Stomach smooth muscle (tissue), 2 donors: ENCODE measurements around the gene AGAP2.

Experiments used
- H3K27ac ChIP-seq: one replicate; pipeline ENCODE4 v1.7.0; 2013; ENCODE audit warnings: mild to moderate bottlenecking, low read length, inconsistent platforms
- H3K27me3 ChIP-seq, 2 donors: one replicate each; pipeline ENCODE4 v1.7.0; 2013; ENCODE audit warnings: low read length in 2 of 2; ENCODE audit not compliant: insufficient read depth in 2 of 2, control insufficient read depth in 1 of 2
- H3K36me3 ChIP-seq, 2 donors: one replicate each; pipeline ENCODE4 v1.7.0; 2013; ENCODE audit warnings: low read length in 2 of 2; ENCODE audit not compliant: control insufficient read depth in 2 of 2, insufficient read depth in 2 of 2
- H3K4me1 ChIP-seq: one replicate; pipeline ENCODE4 v1.7.0; 2013; ENCODE audit warnings: low read length; ENCODE audit not compliant: control insufficient read depth, insufficient read depth
- H3K4me3 ChIP-seq, 2 donors: one replicate each; pipeline ENCODE4 v1.7.0; 2013; ENCODE audit warnings: low read length in 2 of 2
- H3K9ac ChIP-seq, 2 donors: one replicate each; pipeline ENCODE4 v1.7.0; 2013; ENCODE audit warnings: low read length in 2 of 2, mild to moderate bottlenecking in 1 of 2
- H3K9me3 ChIP-seq, 2 donors: one replicate each; pipeline ENCODE4 v1.7.0; 2013; ENCODE audit warnings: low read length in 2 of 2; ENCODE audit not compliant: control insufficient read depth in 2 of 2
- donor health status: healthy.
- donor health status: Pancreatic carcinoma.

The AGAP2 gene

DNA sequence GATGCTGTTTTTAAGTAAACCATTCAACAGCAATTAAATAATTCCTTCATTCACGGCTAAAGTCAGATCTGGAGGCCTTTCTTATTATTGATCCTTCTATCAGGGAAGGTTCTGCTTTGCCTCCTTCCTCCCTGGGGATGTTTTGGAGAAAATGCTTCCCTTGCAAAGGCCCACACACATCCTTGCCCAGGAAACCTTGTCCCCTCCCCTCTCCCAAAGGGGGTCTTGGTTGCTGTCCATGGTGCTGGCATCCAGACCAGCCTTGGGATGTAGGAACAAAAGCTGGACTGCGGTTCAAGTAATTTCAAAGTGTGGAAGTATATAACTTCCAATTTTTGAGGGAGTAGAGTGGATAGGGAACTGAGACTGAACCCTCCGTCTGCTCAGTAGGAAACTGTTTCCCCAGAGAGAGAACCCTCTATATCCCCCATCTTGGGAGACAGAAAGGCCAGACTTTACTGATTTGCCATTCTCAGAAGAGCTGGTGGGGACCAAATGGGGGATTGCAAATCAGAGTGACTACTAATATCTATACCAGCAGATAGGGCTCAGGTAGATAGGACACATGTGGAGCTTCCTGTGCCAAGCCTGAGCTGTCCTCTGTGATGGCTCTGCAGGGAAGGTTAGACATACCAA is 21.9 kb upstream of the AGAP2 start:
- no peak overlapping the region for H3K4me3 ChIP-seq
- no peak overlapping the region for H3K27ac ChIP-seq
- H3K4me1 ChIP-seq, result peaks cover 15% of the 10 kb centered on the region
- no peak overlapping the region for H3K9ac ChIP-seq
- no peaks in the 10 kb centered on the region for H3K9me3 ChIP-seq
- peaks cover 17% of the 10 kb centered on the region in 2 donors for H3K36me3 ChIP-seq
- peaks cover 37 to 39% of the 10 kb centered on the region in 2 donors for H3K27me3 ChIP-seq

DNA sequence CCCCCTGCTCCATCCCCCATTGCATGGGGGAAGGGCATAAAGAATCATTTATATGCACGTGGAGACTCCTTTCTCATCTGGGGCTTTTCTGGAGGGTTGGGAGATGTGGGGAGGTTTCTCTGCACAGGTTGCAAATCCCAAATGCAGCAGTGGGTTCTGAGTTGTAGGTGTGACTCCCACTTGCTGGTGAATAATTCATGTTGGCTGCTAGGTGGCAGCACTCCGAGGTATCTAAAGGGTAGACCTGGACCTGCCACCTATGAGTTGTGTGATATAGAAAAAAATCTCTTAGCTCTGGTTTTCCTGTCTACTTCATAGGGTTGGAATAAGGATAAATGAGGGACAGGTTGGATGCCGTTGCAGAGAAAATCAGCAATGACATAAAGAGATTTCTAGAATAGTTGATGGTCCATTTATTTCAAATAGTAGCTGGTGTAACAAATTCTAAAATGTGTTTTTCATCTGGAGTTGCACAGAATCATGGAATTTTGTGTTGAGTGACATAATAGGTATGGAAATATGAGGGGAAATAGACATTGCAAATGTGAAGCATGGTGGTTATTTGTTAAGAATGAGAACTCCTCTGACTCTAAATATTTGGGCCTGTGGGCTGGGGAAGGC is 20.9 kb upstream of the AGAP2 start:
- H3K27ac ChIP-seq, result no peak overlapping the region
- H3K36me3 ChIP-seq, result peaks cover 17% of the 10 kb centered on the region in 2 donors
- H3K4me3 ChIP-seq, result no peak overlapping the region
- H3K4me1 ChIP-seq, result peaks cover 9% of the 10 kb centered on the region
- no peaks in the 10 kb centered on the region for H3K9me3 ChIP-seq
- peaks cover 27 to 29% of the 10 kb centered on the region in 2 donors for H3K27me3 ChIP-seq
- H3K9ac ChIP-seq, result no peak overlapping the region

DNA sequence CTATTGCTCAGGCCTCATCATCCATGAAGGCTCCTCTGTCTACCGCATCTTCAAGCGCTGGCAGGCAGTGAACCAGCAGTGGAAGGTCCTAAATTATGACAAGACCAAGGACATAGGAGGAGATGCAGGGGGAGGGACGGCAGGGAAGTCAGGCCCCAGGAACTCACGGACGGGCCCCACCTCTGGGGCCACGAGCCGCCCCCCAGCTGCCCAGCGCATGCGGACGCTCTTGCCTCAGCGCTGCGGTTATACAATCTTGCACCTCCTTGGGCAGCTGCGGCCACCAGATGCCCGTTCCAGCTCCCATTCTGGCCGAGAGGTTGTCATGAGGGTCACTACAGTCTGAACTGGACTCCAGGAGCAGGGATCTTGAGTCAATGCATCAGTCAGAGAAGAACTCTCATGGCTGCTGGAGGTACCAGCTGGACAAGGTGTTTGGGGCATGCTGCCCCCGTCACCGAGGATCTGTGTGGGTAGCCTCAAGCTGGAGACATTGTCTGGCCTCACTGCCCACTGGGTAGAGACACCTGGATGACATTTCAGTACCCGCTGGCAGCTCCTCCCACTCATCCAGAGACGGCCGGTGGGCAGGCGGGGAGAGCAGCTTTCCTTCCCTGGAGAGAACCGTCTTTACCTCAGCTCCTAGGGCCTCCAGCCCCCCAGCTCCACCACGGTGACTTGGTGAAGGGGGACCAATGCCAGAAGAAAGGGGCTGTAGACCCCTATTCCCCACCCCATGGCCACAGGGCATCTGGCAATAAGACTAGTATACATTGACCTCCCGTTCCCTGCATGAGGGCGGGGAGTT is 20.2 kb upstream of the AGAP2 start:
- Histone ChIP-seq H3K4me3 (no peak overlapping the region), H3K27me3 (peaks cover 20 to 22% of the 10 kb centered on the region in 2 donors), H3K9me3 (no peaks in the 10 kb centered on the region), H3K36me3 (peaks cover 17% of the 10 kb centered on the region in 2 donors), H3K4me1 (peaks cover 13% of the 10 kb centered on the region), H3K27ac (no peak overlapping the region), H3K9ac (no peak overlapping the region)

DNA sequence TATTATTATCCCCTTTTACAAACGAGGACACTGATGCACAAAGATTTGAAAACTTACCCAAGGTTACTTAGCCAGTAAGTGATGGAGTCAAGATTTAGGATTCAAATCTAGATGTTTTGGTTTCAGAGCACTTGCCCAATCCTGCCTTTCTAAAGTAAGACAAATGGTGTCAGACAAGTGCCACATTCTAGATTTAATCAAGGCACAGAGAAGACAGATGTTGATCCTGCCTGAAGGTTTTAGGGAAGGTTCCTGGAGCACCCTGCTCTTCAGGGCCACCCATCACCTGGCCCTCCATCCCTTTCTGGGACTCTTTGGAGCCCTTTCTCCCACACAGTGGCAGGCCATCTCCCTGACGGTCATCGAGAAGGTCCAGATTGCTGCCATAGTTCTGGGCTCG is 19.2 kb upstream of the AGAP2 start:
- Histone ChIP-seq H3K4me3 (no peak overlapping the region), H3K4me1 (peaks cover 13% of the 10 kb centered on the region), H3K9me3 (no peaks in the 10 kb centered on the region), H3K27me3 (peaks cover 10 to 12% of the 10 kb centered on the region in 2 donors), H3K36me3 (peaks cover 17% of the 10 kb centered on the region in 2 donors), H3K27ac (no peak overlapping the region), H3K9ac (no peak overlapping the region)

DNA sequence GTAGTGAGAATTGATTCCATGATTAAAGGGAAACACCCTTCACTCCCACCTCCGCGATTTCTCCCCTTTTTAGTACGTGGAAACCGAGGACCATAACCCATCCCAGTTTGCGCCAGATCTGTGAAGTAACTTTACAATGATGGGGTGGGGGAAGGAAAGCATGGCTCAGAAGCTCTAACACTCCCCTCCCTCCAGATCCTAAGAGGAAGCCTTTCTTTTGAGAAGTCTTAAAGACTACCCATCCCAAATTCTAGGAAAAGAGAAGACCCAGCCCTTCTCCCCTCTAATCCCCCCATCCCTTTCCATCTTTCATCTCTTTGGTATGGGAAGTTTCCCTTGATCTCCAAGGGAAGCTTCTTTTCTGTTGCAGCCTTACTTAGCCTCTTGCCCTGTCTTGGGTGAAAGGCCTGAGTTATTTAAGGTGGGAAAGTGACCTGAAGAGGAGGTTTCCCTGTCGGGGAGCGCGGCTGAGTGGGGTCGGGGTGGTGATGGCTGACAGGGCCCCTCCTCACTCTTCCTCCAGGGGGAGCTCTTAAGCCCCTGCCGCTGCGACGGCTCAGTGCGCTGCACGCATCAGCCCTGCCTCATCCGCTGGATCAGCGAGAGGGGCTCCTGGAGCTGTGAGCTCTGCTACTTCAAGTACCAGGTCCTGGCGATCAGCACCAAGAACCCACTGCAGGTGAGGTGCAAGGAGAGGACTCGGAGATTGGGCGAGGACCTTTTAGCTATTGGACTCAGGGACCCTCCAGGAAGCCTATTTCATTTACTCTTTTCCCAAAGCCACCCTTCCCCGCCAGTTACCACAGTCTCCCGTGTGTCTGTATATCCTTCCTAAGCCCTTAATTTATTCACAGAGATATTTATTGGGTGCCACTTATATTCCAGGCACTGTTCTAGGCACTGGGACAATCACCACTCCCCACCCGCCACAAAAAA is 18.1 kb upstream of the AGAP2 start:
- Histone ChIP-seq H3K27ac (no peak overlapping the region), H3K9ac (peak overlapping the region in 1 of 2 donors; percentile 36), H3K9me3 (no peaks in the 10 kb centered on the region), H3K36me3 (peaks cover 17% of the 10 kb centered on the region in 2 donors), H3K4me3 (peak overlapping the region; percentile 33 to 77), H3K27me3 (peaks cover 4 to 5% of the 10 kb centered on the region in 2 donors), H3K4me1 (peaks cover 18% of the 10 kb centered on the region)

DNA sequence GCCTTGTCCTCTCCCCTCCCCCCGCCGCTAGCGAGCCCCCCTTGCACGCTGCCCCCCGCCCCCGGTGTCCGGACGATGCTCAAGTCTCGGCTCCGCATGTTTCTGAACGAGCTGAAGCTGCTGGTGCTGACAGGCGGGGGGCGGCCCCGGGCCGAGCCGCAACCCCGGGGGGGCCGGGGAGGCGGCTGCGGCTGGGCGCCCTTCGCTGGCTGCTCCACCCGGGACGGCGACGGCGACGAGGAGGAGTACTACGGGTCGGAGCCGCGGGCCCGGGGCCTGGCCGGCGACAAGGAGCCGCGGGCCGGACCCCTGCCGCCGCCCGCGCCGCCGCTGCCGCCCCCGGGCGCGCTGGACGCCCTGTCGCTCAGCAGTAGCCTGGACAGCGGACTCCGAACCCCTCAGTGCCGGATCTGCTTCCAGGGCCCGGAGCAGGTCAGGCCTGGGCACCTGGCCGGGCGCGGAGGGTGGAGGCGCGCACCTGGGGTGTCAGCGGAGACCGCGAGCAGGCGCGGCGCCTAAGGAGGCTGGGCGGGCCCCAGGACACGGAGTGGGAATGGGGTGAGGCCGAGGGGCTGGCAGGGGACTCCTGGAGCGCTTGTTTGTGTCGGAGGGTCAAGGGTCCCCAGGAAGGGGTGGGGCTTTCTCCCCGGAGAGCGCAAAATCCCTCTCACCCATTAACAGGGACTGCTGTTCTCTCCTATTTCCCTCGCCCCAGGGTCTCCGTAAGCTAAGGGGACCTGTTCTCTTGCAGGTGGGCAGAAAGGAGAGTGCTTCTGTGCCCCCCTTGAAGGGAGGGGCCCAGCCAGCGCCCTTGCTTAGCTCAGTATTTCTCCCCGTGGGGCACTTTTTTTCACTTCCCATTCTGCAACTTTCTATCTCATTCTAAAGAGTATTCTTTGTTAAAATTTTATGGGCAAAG is 17.2 kb upstream of the AGAP2 start:
- H3K27me3 ChIP-seq, result no peaks in the 10 kb centered on the region
- peaks cover 17 to 21% of the 10 kb centered on the region in 2 donors for H3K36me3 ChIP-seq
- H3K4me3 ChIP-seq, result peak overlapping the region; percentile 33 to 77
- H3K4me1 ChIP-seq, result peaks cover 28% of the 10 kb centered on the region
- no peak overlapping the region for H3K27ac ChIP-seq
- H3K9ac ChIP-seq, result peak overlapping the region; percentile 51
- H3K9me3 ChIP-seq, result no peaks in the 10 kb centered on the region

DNA sequence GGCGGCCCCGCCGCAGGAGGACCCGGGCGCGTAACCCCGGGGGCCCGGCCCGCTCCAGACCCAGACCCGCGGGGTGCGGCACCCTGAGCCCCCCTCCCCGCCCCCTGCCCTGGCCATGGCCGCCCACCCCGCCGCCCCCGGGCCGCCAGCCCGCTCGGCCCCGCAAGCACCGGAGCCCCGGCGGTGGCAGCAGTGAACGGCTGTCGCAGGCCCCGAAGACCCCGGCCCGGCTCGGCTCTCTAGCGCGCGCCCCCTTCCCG is 16.6 kb upstream of the AGAP2 start:
- Histone ChIP-seq H3K27me3 (no peaks in the 10 kb centered on the region), H3K4me3 (peak overlapping the region in 1 of 2 donors; percentile 77), H3K9ac (no peak overlapping the region), H3K36me3 (peaks cover 21 to 26% of the 10 kb centered on the region in 2 donors), H3K9me3 (no peaks in the 10 kb centered on the region), H3K27ac (no peak overlapping the region), H3K4me1 (peaks cover 29% of the 10 kb centered on the region)

DNA sequence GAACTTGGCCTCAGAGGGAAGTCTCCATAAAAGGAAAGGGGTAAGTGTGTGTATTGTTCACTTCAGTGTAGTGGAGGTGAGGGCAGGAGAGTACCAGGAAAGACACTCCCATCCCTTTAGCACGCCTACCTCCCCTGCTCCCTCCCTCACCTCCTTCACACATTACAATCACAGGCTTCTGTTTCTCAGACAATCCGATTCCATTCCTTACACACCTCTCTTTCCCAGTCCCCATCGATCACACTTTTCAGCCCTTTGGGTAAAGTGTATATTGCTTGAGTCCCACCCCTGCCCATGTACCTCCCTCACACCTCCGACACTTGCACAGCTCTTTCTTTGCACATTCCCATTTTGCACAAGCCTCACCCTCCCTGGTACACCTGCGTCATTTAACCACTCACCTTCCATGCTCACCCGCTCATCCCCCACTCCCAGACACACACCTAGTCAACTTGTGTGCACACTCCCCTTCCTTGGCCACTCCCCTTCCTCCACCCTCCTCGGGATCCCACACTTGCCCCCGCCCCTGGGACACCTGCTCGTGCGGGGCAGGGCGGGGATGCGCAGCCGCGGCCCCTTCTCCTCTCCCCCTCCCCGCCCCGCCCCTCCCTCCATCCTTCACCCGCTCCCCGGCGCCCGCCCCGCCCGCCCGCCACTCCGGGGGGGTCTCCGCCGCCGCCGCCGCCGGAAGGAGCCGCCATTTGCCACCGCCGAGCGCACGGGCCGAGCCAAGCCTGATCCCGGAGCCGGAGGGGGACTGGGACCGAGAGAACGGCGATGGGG is 16.1 kb upstream of the AGAP2 start, which contains the start of gene MARCHF9:
Gene MARCHF9, plus strand, starts transcription at position 693 of the 783 bp plus-strand sequence. CDS start 426 bp downstream, outside the sequence.
- Histone ChIP-seq H3K9me3 (no peaks in the 10 kb centered on the region), H3K27me3 (no peaks in the 10 kb centered on the region), H3K36me3 (peaks cover 21 to 27% of the 10 kb centered on the region in 2 donors), H3K27ac (no peak within 1 kb of the TSS), H3K9ac (peak within 1 kb of the TSS; percentile 51), H3K4me1 (peaks cover 29% of the 10 kb centered on the region), H3K4me3 (peak within 1 kb of the TSS; percentile 70 to 77)

DNA sequence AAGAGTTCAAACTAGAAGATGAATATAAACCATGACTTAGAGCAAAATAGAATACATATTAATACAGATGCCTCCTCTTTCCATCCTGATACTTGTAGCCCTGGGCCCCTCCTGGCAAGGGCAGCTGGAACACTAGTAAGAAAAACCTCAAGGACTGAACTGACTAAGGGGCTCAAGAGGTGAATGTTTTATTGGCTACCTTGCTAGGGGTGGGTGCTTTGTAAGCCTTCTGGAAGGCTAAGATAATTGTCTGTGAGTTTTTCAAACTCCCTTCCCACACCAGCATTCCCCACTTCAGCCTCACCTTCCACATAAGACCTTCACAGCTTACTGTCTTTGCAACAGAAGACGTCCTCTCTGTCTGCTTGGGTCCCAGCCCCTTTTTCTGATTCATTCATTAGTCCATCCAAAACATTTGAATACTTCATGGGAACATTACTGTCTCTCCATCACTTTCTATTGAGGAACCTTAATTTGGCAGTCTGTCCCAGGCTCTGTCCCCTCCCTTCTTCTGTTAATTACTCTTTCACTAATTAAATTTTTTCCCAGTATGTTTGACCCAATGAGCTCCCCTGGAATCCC is 15.3 kb upstream of the AGAP2 start:
- H3K9ac ChIP-seq, result no peak overlapping the region
- H3K36me3 ChIP-seq, result peaks cover 18 to 23% of the 10 kb centered on the region in 2 donors
- H3K27ac ChIP-seq, result no peak overlapping the region
- H3K4me3 ChIP-seq, result peak overlapping the region in 1 of 2 donors; percentile 77
- peaks cover 29% of the 10 kb centered on the region for H3K4me1 ChIP-seq
- no peaks in the 10 kb centered on the region for H3K27me3 ChIP-seq
- H3K9me3 ChIP-seq, result no peaks in the 10 kb centered on the region
